Medulla oblongata (tissue), 1 donor: ENCODE measurements around the gene WNT2B.

Experiments used
- DNase-seq: peaks from one replicate; pipeline ENCODE4 v3.0.0-alpha.2; 2015; ENCODE audit errors: extremely low spot score

Gene WNT2B

GRCh38 chr1:112575154-112575804, 66.5 kb downstream of the WNT2B start:
- no peak for DNase-seq

- no peak for DNase-seq
Measured at GRCh38 chr1:112576240-112576639, 67.5 kb downstream of the WNT2B start.
